ENCODE data around the gene OVCH2. TPM values are rescaled to one million over a fixed set of nuclear protein-coding genes. Genes with fewer than 3 reads are reported as not detected.
"Not testable (repeated sequence)": the region's sequence is repeated elsewhere in the genome, so short reads cannot be mapped to it uniquely, and the experiment has no call there.

The OVCH2 gene
- total RNA-seq (not detected), total RNA-seq (0 to 0.13 (median 0) reads per million in 172 experiments)
- not detected for polyA plus RNA-seq (2013, experiment 1 of 2)
- not detected for polyA plus RNA-seq (2013, experiment 2 of 2)

GRCh38 chr11:7706377-7706776, at the start of gene OVCH2:
OVCH2 (minus strand) TSS chr11:7706477; CDS start chr11:7706394, 83 bp downstream.
- CTCF ChIA-PET: no interaction called here

GRCh38 chr11:7749456-7749855, 43.2 kb upstream of the OVCH2 start:
- no peak for DNase-seq
- ChIA-PET POLR2A (no interaction called here), CTCF (no interaction called here)

More at GRCh38 chr11:7706377-7706776, at the start of gene OVCH2:
- H3K27me3 Mint-ChIP-seq: peaks cover 64% of the 10 kb centered on the region
- H3K36me3 Mint-ChIP-seq (ENCODE audit: low read depth): no peaks in the 10 kb centered on the region
- no peaks in the 10 kb centered on the region for H3K4me1 ChIP-seq (ENCODE audit: insufficient read depth, low read length)
- H3K4me3 Mint-ChIP-seq: no peak within 1 kb of the TSS
- H3K27ac ChIP-seq (ENCODE audit: low read depth in 1 of 2, low read length in 2 of 2): no peak within 1 kb of the TSS
- no peaks in the 10 kb centered on the region for H3K4me1 Mint-ChIP-seq (ENCODE audit: low read depth)
- no peak for TF ChIP-seq CTCF (IDR thresholded peaks at IDR 0.05)
- ATAC-seq (ENCODE audit: poor library complexity) (no peak), DNase-seq (no peak)
- intact Hi-C loops (cut with DNase I, micrococcal nuclease): no loop called here
- H3K36me3 ChIP-seq (ENCODE audit: insufficient read depth, low read length): no peaks in the 10 kb centered on the region
- peaks cover 0 to 19% of the 10 kb centered on the region in 2 experiments for H3K27me3 ChIP-seq (ENCODE audit: control insufficient read depth in 1 of 2, insufficient read depth in 2 of 2, low read length in 2 of 2)
- no peaks in the 10 kb centered on the region for H3K9me3 ChIP-seq (ENCODE audit: control insufficient read depth in 1 of 2, insufficient read depth in 1 of 2, low read length in 2 of 2)
- no peak within 1 kb of the TSS for H3K27ac Mint-ChIP-seq
- H3K9me3 Mint-ChIP-seq: no peaks in the 10 kb centered on the region
- no peak within 1 kb of the TSS for H3K4me3 ChIP-seq (ENCODE audit: low read length)
- POLR2A ChIA-PET: no interaction called here

GRCh38 chr11:7734767-7735166, 28.5 kb upstream of the OVCH2 start:
- H3K27ac Mint-ChIP-seq; H3K9me3 ChIP-seq (ENCODE audit: control insufficient read depth in 1 of 2, insufficient read depth in 1 of 2, low read length in 2 of 2); H3K27ac ChIP-seq (ENCODE audit: low read depth in 1 of 2, low read length in 2 of 2); H3K4me1 Mint-ChIP-seq (ENCODE audit: low read depth); DNase-seq; POLR2A ChIA-PET; H3K9me3 Mint-ChIP-seq; CTCF ChIA-PET; H3K4me3 ChIP-seq (ENCODE audit: low read length); H3K36me3 ChIP-seq (ENCODE audit: insufficient read depth, low read length); H3K4me1 ChIP-seq (ENCODE audit: insufficient read depth, low read length); H3K4me3 Mint-ChIP-seq; H3K36me3 Mint-ChIP-seq (ENCODE audit: low read depth); ATAC-seq (ENCODE audit: poor library complexity); H3K27me3 ChIP-seq (ENCODE audit: control insufficient read depth in 1 of 2, insufficient read depth in 2 of 2, low read length in 2 of 2); intact Hi-C loops (cut with DNase I, micrococcal nuclease): not testable (repeated sequence)
- H3K27me3 Mint-ChIP-seq: peaks cover 35% of the 10 kb centered on the region

More at GRCh38 chr11:7749456-7749855, 43.2 kb upstream of the OVCH2 start:
- H3K9me3 Mint-ChIP-seq: no peaks in the 10 kb centered on the region
- H3K27me3 Mint-ChIP-seq: peaks cover 3% of the 10 kb centered on the region
- Histone ChIP-seq H3K4me3 (ENCODE audit: low read length) (no peak overlapping the region), H3K27ac (ENCODE audit: low read depth in 1 of 2, low read length in 2 of 2) (no peak overlapping the region), H3K4me1 (ENCODE audit: insufficient read depth, low read length) (no peaks in the 10 kb centered on the region), H3K9me3 (ENCODE audit: control insufficient read depth in 1 of 2, insufficient read depth in 1 of 2, low read length in 2 of 2) (no peaks in the 10 kb centered on the region), H3K36me3 (ENCODE audit: insufficient read depth, low read length) (no peaks in the 10 kb centered on the region), H3K27me3 (ENCODE audit: control insufficient read depth in 1 of 2, insufficient read depth in 2 of 2, low read length in 2 of 2) (no peaks in the 10 kb centered on the region)
- H3K27ac Mint-ChIP-seq: no peak overlapping the region
- no peak for ATAC-seq (ENCODE audit: poor library complexity)
- intact Hi-C loops (cut with DNase I, micrococcal nuclease): no loop called here
- no peak overlapping the region for H3K4me3 Mint-ChIP-seq
- H3K4me1 Mint-ChIP-seq (ENCODE audit: low read depth): no peaks in the 10 kb centered on the region
- TF ChIP-seq CTCF (IDR thresholded peaks at IDR 0.05): no peak
- H3K36me3 Mint-ChIP-seq (ENCODE audit: low read depth): no peaks in the 10 kb centered on the region

GRCh38 chr11:7714786-7715185, 8.5 kb upstream of the OVCH2 start:
- Histone ChIP-seq H3K27me3 (ENCODE audit: control insufficient read depth in 1 of 2, insufficient read depth in 2 of 2, low read length in 2 of 2) (no peaks in the 10 kb centered on the region), H3K36me3 (ENCODE audit: insufficient read depth, low read length) (no peaks in the 10 kb centered on the region), H3K27ac (ENCODE audit: low read depth in 1 of 2, low read length in 2 of 2) (no peak overlapping the region), H3K9me3 (ENCODE audit: control insufficient read depth in 1 of 2, insufficient read depth in 1 of 2, low read length in 2 of 2) (no peaks in the 10 kb centered on the region), H3K4me3 (ENCODE audit: low read length) (no peak overlapping the region), H3K4me1 (ENCODE audit: insufficient read depth, low read length) (no peaks in the 10 kb centered on the region)
- ChIA-PET POLR2A (no interaction called here), CTCF (no interaction called here)
- Mint-ChIP-seq H3K4me3 (no peak overlapping the region), H3K27ac (no peak overlapping the region), H3K9me3 (peaks cover 2% of the 10 kb centered on the region), H3K36me3 (ENCODE audit: low read depth) (no peaks in the 10 kb centered on the region), H3K27me3 (peaks cover 33% of the 10 kb centered on the region), H3K4me1 (ENCODE audit: low read depth) (no peaks in the 10 kb centered on the region)
- ATAC-seq (ENCODE audit: poor library complexity) (no peak), DNase-seq (no peak)
- intact Hi-C loops (cut with DNase I, micrococcal nuclease): no loop called here
- TF ChIP-seq CTCF (IDR thresholded peaks at IDR 0.05): no peak
